ENCODE data around the gene ZNRF1.

- no peak for TF ChIP-seq NR3C1 (IDR thresholded peaks at IDR 0.05)
- no peak for TF ChIP-seq SREBF2 (IDR thresholded peaks at IDR 0.05)
- no peak for TF ChIP-seq RAD21 (conservative IDR thresholded peaks at IDR 0.05 in 1 of 2, IDR thresholded peaks at IDR 0.05 in 1 of 2)
- no peak for TF ChIP-seq RFX5 (IDR thresholded peaks at IDR 0.05)
- TF ChIP-seq CTCF (IDR thresholded peaks at IDR 0.05) = no peak
Observed at GRCh38 chr16:75122609-75123008, 123.8 kb downstream of the ZNRF1 start.

Data from A549 (cell line).